Neural progenitor cell (in vitro differentiated cells): ENCODE measurements around the gene RREB1.

Source experiments
- CTCF ChIP-seq: fragments of 200-600 bp; sonication (generic); IDR thresholded peaks from 2 replicates; pipeline ENCODE4 v1.5.1; 2017; ENCODE audit warnings: antibody characterized with exemption, mild to moderate bottlenecking
- EZH2phosphoT487 ChIP-seq: fragments of 200-600 bp; sonication (generic); IDR thresholded peaks from 2 replicates; pipeline ENCODE4 v1.6.1; 2017; ENCODE audit warnings: antibody characterized with exemption

GRCh38 chr6:7271205-7271534, 163.4 kb downstream of the RREB1 start:
- no peak for TF ChIP-seq EZH2phosphoT487
- no peak for TF ChIP-seq CTCF
